ENCODE results near the gene ATP6V1C2. TPM values are rescaled to one million over a fixed set of nuclear protein-coding genes. Genes with fewer than 3 reads are reported as not detected.
A peak's percentile ranks its signal among the peaks of the same experiment; 100 is the strongest.

ATP6V1C2 gene
- total RNA-seq: 0.62 TPM

- ATAC-seq: no peak
- DNase-seq (ENCODE audit: low spot score): no peak
- intact Hi-C loops (cut with DNase I): no loop called here
Measured at GRCh38 chr2:10721396-10722251, at the start of gene ATP6V1C2. ATP6V1C2 (plus strand) TSS chr2:10721630; CDS start chr2:10722850, 1,220 bp downstream.

GRCh38 chr2:10675131-10675530 lies 46.3 kb upstream of the ATP6V1C2 start:
- DNase-seq (ENCODE audit: low spot score): no peak
- no peak for ATAC-seq
- intact Hi-C loops (cut with DNase I): no loop called here

GRCh38 chr2:10678225-10678624 lies 43.2 kb upstream of the ATP6V1C2 start:
- ATAC-seq (no peak), DNase-seq (ENCODE audit: low spot score) (no peak)
- intact Hi-C loops (cut with DNase I): no loop called here

- intact Hi-C loops (cut with DNase I): no loop called here
- ATAC-seq: no peak
- DNase-seq (ENCODE audit: low spot score): no peak
Measured at GRCh38 chr2:10680214-10680613, 41.2 kb upstream of the ATP6V1C2 start.

GRCh38 chr2:10680957-10681356 lies 40.5 kb upstream of the ATP6V1C2 start:
- DNase-seq (ENCODE audit: low spot score) (no peak), ATAC-seq (no peak)
- intact Hi-C loops (cut with DNase I): no loop called here

GRCh38 chr2:10686176-10686730 lies 35.2 kb upstream of the ATP6V1C2 start:
- DNase-seq (ENCODE audit: low spot score) (no peak), ATAC-seq (no peak)
- intact Hi-C loops (cut with DNase I): no loop called here

- intact Hi-C loops (cut with DNase I): no loop called here
- DNase-seq (ENCODE audit: low spot score) (peak; percentile 68), ATAC-seq (peak; percentile 69)
Measured at GRCh38 chr2:10688921-10689807, 32.3 kb upstream of the ATP6V1C2 start.

- intact Hi-C loops (cut with DNase I): no loop called here
- DNase-seq (ENCODE audit: low spot score) (no peak), ATAC-seq (no peak)
Measured at GRCh38 chr2:10691521-10691920, 29.9 kb upstream of the ATP6V1C2 start.

GRCh38 chr2:10700078-10700803 lies 21.2 kb upstream of the ATP6V1C2 start:
- no peak for DNase-seq (ENCODE audit: low spot score)
- no peak for ATAC-seq
- intact Hi-C loops (cut with DNase I): loop anchor here (5.0 kb wide), 1 partner anchor 1623 kb away; no protein-coding TSS in a partner anchor

GRCh38 chr2:10704034-10704594 lies 17.3 kb upstream of the ATP6V1C2 start:
- DNase-seq (ENCODE audit: low spot score): no peak
- intact Hi-C loops (cut with DNase I): loop anchor here (5.0 kb wide), 1 partner anchor 1627 kb away; no protein-coding TSS in a partner anchor
- ATAC-seq: no peak

GRCh38 chr2:10706033-10706432 lies 15.4 kb upstream of the ATP6V1C2 start:
- intact Hi-C loops (cut with DNase I): no loop called here
- no peak for DNase-seq (ENCODE audit: low spot score)
- no peak for ATAC-seq

- intact Hi-C loops (cut with DNase I): no loop called here
- ATAC-seq (no peak), DNase-seq (ENCODE audit: low spot score) (no peak)
Measured at GRCh38 chr2:10707831-10708230, 13.6 kb upstream of the ATP6V1C2 start.

- DNase-seq (ENCODE audit: low spot score): no peak
- no peak for ATAC-seq
- intact Hi-C loops (cut with DNase I): no loop called here
Measured at GRCh38 chr2:10709290-10709939, 12.0 kb upstream of the ATP6V1C2 start.

GRCh38 chr2:10712185-10712809 lies 9.1 kb upstream of the ATP6V1C2 start:
- DNase-seq (ENCODE audit: low spot score): no peak
- intact Hi-C loops (cut with DNase I): no loop called here
- ATAC-seq: no peak

- intact Hi-C loops (cut with DNase I): no loop called here
- no peak for ATAC-seq
- DNase-seq (ENCODE audit: low spot score): no peak
Measured at GRCh38 chr2:10716581-10716980, 4.8 kb upstream of the ATP6V1C2 start.

- DNase-seq (ENCODE audit: low spot score): no peak
- ATAC-seq: no peak
Measured at GRCh38 chr2:10717628-10718027, 3.8 kb upstream of the ATP6V1C2 start.

GRCh38 chr2:10720306-10720705 lies 1.1 kb upstream of the ATP6V1C2 start:
- no peak for DNase-seq (ENCODE audit: low spot score)
- no peak for ATAC-seq
- intact Hi-C loops (cut with DNase I): no loop called here

More at GRCh38 chr2:10717628-10718027, 3.8 kb upstream of the ATP6V1C2 start:
- intact Hi-C loops (cut with DNase I): no loop called here

- ATAC-seq (no peak), DNase-seq (ENCODE audit: low spot score) (no peak)
- intact Hi-C loops (cut with DNase I): no loop called here
Measured at GRCh38 chr2:10720947-10721395, 459 bp upstream of the ATP6V1C2 start.
